Activated CD8-positive, alpha-beta memory T cell treated with anti-CD3 and anti-CD28 coated beads, Interleukin-2, amount 50 U/mL, for 24 hours (primary cell): ENCODE measurements around the gene TBX1.
"Not testable (repeated sequence)": the region's sequence is repeated elsewhere in the genome, so short reads cannot be mapped to it uniquely, and the experiment has no call there.

ENCODE experiments used
- DNase-seq: peaks from one replicate; pipeline ENCODE4 v3.0.0-alpha.2; 2020; ENCODE audit errors: extremely low read depth

The TBX1 gene

GRCh38 chr22:19784384-19785175, 24.0 kb downstream of the TBX1 start:
- DNase-seq: no peak

GRCh38 chr22:19785461-19786263, 25.1 kb downstream of the TBX1 start:
- DNase-seq: no peak

GRCh38 chr22:19786264-19786585, 25.6 kb downstream of the TBX1 start:
- DNase-seq: no peak

GRCh38 chr22:19786959-19787848, 26.6 kb downstream of the TBX1 start:
- DNase-seq: no peak

- no peak for DNase-seq
These were observed 27.2 kb downstream of the TBX1 start for GRCh38 chr22:19787849-19788141.

- no peak for DNase-seq
These were observed 28.2 kb downstream of the TBX1 start for GRCh38 chr22:19788661-19789225.

- DNase-seq: no peak
These were observed 28.8 kb downstream of the TBX1 start for GRCh38 chr22:19789406-19789805.

- DNase-seq: no peak
These were observed 29.2 kb downstream of the TBX1 start for GRCh38 chr22:19789828-19790227.

- DNase-seq: no peak
These were observed 30.7 kb downstream of the TBX1 start for GRCh38 chr22:19791243-19791642.

GRCh38 chr22:19791894-19792293, 31.3 kb downstream of the TBX1 start:
- DNase-seq: no peak

- not testable (repeated sequence) for DNase-seq
These were observed 31.9 kb downstream of the TBX1 start for GRCh38 chr22:19792383-19792896.

- DNase-seq: no peak
These were observed 32.6 kb downstream of the TBX1 start for GRCh38 chr22:19793161-19793560.

GRCh38 chr22:19793661-19794310, 33.2 kb downstream of the TBX1 start:
- DNase-seq: no peak

GRCh38 chr22:19795617-19796008, 35.0 kb downstream of the TBX1 start:
- no peak for DNase-seq

- no peak for DNase-seq
These were observed 35.6 kb downstream of the TBX1 start for GRCh38 chr22:19796160-19796559.

- DNase-seq: no peak
These were observed 36.8 kb downstream of the TBX1 start for GRCh38 chr22:19797086-19798002.

- no peak for DNase-seq
These were observed 37.6 kb downstream of the TBX1 start for GRCh38 chr22:19798003-19798665.

GRCh38 chr22:19798891-19799293, 38.3 kb downstream of the TBX1 start:
- DNase-seq: no peak

- no peak for DNase-seq
These were observed 39.0 kb downstream of the TBX1 start for GRCh38 chr22:19799322-19800190.
